C4-2B (cell line): ENCODE measurements around the gene PDE4B.

Experiments used
- CTCF ChIP-seq: fragments of 450-650 bp; conservative IDR thresholded peaks from 2 replicates; pipeline ENCODE4 v1.5.1; 2017; ENCODE audit warnings: mild to moderate bottlenecking
- ZFX ChIP-seq: fragments of 450-650 bp; IDR thresholded peaks from 2 replicates; pipeline ENCODE4 v1.6.1; 2017

GRCh38 chr1:65844821-65845534, 52.3 kb downstream of the PDE4B start:
- no peak for TF ChIP-seq CTCF
- TF ChIP-seq ZFX = no peak
